ENCODE results near the gene ACTL7B.

GRCh38 chr9:108823829-108824228 lies 32.0 kb downstream of the ACTL7B start:
- TF ChIP-seq CTCF (conservative IDR thresholded peaks at IDR 0.05; ENCODE audit: low read depth, low read length) (no peak), BHLHE40 (IDR thresholded peaks at IDR 0.05; ENCODE audit: low read depth, low read length) (no peak), ELK1 (IDR thresholded peaks at IDR 0.05; ENCODE audit: borderline replicate concordance, low read depth, low read length) (no peak)

Measured in IMR-90 (cell line).